Heart left ventricle (tissue), 16 donors: ENCODE data around the gene MCM3AP. TPM values are rescaled to one million over a fixed set of nuclear protein-coding genes. Genes with fewer than 3 reads are reported as not detected.

Experiments used
- ATAC-seq, 4 donors: fragments of 200-7000 bp; cut with Tn5 transposase; one replicate each; pipeline ENCODE4 v1.9.1; 2020 to 2022; ENCODE audit warnings: moderate library complexity in 4 of 4, mild to moderate bottlenecking in 3 of 4, moderate number of reproducible peaks in 1 of 4
- DNase-seq, 5 donors: peaks; one replicate each; pipeline ENCODE4 v3.0.0-alpha.2; 2020
- H3K27ac ChIP-seq, 12 donors: fragments of 200-600 bp; sonication (generic) in 4 of 12; one replicate each; pipeline versions ENCODE4 v1.5.0 to v1.8.0; 2016 to 2022; ENCODE audit warnings: mild to moderate bottlenecking in 2 of 12
- H3K27me3 ChIP-seq, 9 donors: fragments of 200-600 bp; sonication (generic) in 2 of 9; one replicate each; pipeline versions ENCODE4 v1.5.1 to v1.8.0; 2016 to 2022; ENCODE audit warnings: mild to moderate bottlenecking in 3 of 9
- H3K36me3 ChIP-seq, 9 donors: fragments of 200-600 bp; sonication (generic) in 2 of 9; one replicate each; pipeline versions ENCODE4 v1.5.0 to v1.8.0; 2018 to 2022; ENCODE audit warnings: mild to moderate bottlenecking in 2 of 9
- H3K4me1 ChIP-seq, 12 donors: fragments of 200-600 bp; sonication (generic) in 4 of 12; one replicate each; pipeline versions ENCODE4 v1.5.0 to v1.8.0; 2016 to 2022; ENCODE audit warnings: mild to moderate bottlenecking in 3 of 12
- H3K4me3 ChIP-seq, 12 donors: fragments of 200-600 bp; sonication (generic) in 4 of 12; one replicate each; pipeline versions ENCODE4 v1.5.0 to v1.8.0; 2017 to 2022; ENCODE audit warnings: mild to moderate bottlenecking in 9 of 12, moderate library complexity in 4 of 12
- H3K9me3 ChIP-seq, 12 donors: fragments of 200-600 bp; sonication (generic) in 4 of 12; one replicate each; pipeline versions ENCODE4 v1.5.0 to v1.8.0; 2016 to 2022; ENCODE audit warnings: mild to moderate bottlenecking in 1 of 12
- CTCF ChIP-seq, 12 donors: fragments of 200-600 bp; sonication (generic) in 4 of 12; IDR thresholded peaks; one replicate each; pipeline versions ENCODE4 v1.5.0 to v1.8.0; 2018 to 2022; ENCODE audit warnings: antibody characterized with exemption in 12 of 12, mild to moderate bottlenecking in 5 of 12
- POLR2A ChIP-seq, 2 donors: fragments of 450-650 bp; IDR thresholded peaks; one replicate each; pipeline ENCODE4 v1.6.1; 2017; ENCODE audit warnings: antibody characterized with exemption in 2 of 2, mild to moderate bottlenecking in 2 of 2, moderate library complexity in 2 of 2
- WGBS, 4 donors: extraction: QIAGEN DNeasy Blood & Tissue Kit in 2 of 4; methylation state at CpG; one replicate each; pipeline versions ENCODE4 v1.1.5 to v1.1.7; 2013 to 2018; 5-methylcytosine and 5-hydroxymethylcytosine counted together
- intact Hi-C, 10 donors: fragments of 100-400 bp; cut with DNase I; formaldehyde crosslinking; loops; one replicate each; pipeline versions ENCODE4 v1.11.1 to v1.14.2; 2022
- polyA plus RNA-seq, 2 donors: library from polyadenylated mRNA; stranded (reverse); fragments of 200-250 nt; gene quantifications; one replicate each; pipeline ENCODE4 v1.2.3, GENCODE V29; 2013
- total RNA-seq, 9 donors: library from RNA; depleted of rRNA in 2 of 9; stranded (reverse); fragments of >200 nt in 2 of 9; fragmentation: NEBNext Ultra II Directional in 3 of 9; extraction: Animal tissue kit (Norgen Biotek cat#: 25700) in 3 of 9; gene quantifications; one replicate each; pipeline versions ENCODE4 v1.1.0 to v1.2.4, GENCODE V29; 2016 to 2023
- donor health status: ischemic (EF 13 %, LVEDD 7.1; RV severe dilation, severe dysfunction).
- donor health status: healthy with polysubstance abuse.
- donor health status: DM: no; HTN: yes; CAD: no.
- donor health status: DM: no; HTN: no; CAD: no.
- donor health status: ischemic (EF 25% LVEDD 6.9; RV normal size, moderate dysfunction).
- donor health status: ischemic (EF 25% LVEDD 5.7; RV mildly dilated, moderate dysfunction).
- donor health status: healthy.
- donor health status: DM: yes; HTN: yes; CAD: no.
- donor health status: ischemic (EF 35%, LVEDD 5.7; RV mildly dilated, moderate dysfunction).
- donor health status: nonischemic (EF 11% LVEDD 7.7; RV severe dilation, severe dysfunction).
- donor health status: DM: yes; HTN: yes; CAD: no.
- donor health status: PGD.
- donor health status: ischemic (EF 29% LVEDD 5.4; RV normal size, mild dysfunction).
- donor health status: nonischemic (EF 23%, LVEDD 6.1; RV moderate dilation, normal function).

Gene MCM3AP
- total and polyA plus RNA-seq, 11 donors: 24.5 to 69.8 (median 55.3) TPM

- ATAC-seq (no peak), DNase-seq (no peak)
- intact Hi-C loops: no loop called here
- Histone ChIP-seq H3K27me3 (no peaks in the 10 kb centered on the region), H3K4me1 (peaks cover 4 to 28% (median 14%) of the 10 kb centered on the region in 12 donors), H3K9me3 (no peaks in the 10 kb centered on the region), H3K27ac (no peak overlapping the region), H3K4me3 (no peak overlapping the region), H3K36me3 (peaks cover 0 to 4% (median 0%) of the 10 kb centered on the region in 9 donors)
- no peak for TF ChIP-seq POLR2A (IDR thresholded peaks at IDR 0.05)
- no peak for TF ChIP-seq CTCF (IDR thresholded peaks at IDR 0.05)
- 86 to 92% (median 89%) methylated on average over 4 of the region's 4 CpGs for WGBS, 4 donors
Measured at GRCh38 chr21:46318464-46318845, 33.0 kb upstream of the MCM3AP start.

GRCh38 chr21:46317710-46318463, 32.5 kb upstream of the MCM3AP start:
- Histone ChIP-seq H3K4me1 (peaks cover 3 to 25% (median 9%) of the 10 kb centered on the region in 12 donors), H3K36me3 (peaks cover 0 to 4% (median 0%) of the 10 kb centered on the region in 9 donors), H3K27me3 (no peaks in the 10 kb centered on the region), H3K27ac (no peak overlapping the region), H3K4me3 (no peak overlapping the region), H3K9me3 (no peaks in the 10 kb centered on the region)
- peak; percentile 40 to 79 (median 73) for DNase-seq
- WGBS, 4 donors: 63 to 77% (median 68%) methylated on average over 17 to 20 of the region's 20 CpGs
- TF ChIP-seq POLR2A (IDR thresholded peaks at IDR 0.05): no peak
- TF ChIP-seq CTCF (IDR thresholded peaks at IDR 0.05): no peak
- intact Hi-C loops: no loop called here
- ATAC-seq: peak; percentile 77 to 93 (median 86)

- intact Hi-C loops: no loop called here
- H3K27ac ChIP-seq: no peak overlapping the region
- 95 to 97% (median 96%) methylated on average over 14 of the region's 14 CpGs for WGBS, 4 donors
- H3K9me3 ChIP-seq: no peaks in the 10 kb centered on the region
- H3K27me3 ChIP-seq: no peaks in the 10 kb centered on the region
- peaks cover 0 to 4% (median 0%) of the 10 kb centered on the region in 9 donors for H3K36me3 ChIP-seq
- DNase-seq (no peak), ATAC-seq (no peak)
- no peak overlapping the region for H3K4me3 ChIP-seq
- TF ChIP-seq CTCF (IDR thresholded peaks at IDR 0.05) (no peak), POLR2A (IDR thresholded peaks at IDR 0.05) (no peak)
- H3K4me1 ChIP-seq: peaks cover 0 to 14% (median 0%) of the 10 kb centered on the region in 12 donors
Measured at GRCh38 chr21:46316708-46317324, 31.4 kb upstream of the MCM3AP start.

GRCh38 chr21:46314441-46315020, 29.1 kb upstream of the MCM3AP start:
- DNase-seq: no peak
- TF ChIP-seq POLR2A (IDR thresholded peaks at IDR 0.05) (no peak), CTCF (IDR thresholded peaks at IDR 0.05) (no peak)
- H3K9me3 ChIP-seq: no peaks in the 10 kb centered on the region

More at GRCh38 chr21:46314441-46315020, 29.1 kb upstream of the MCM3AP start:
- peaks cover 0 to 10% (median 0%) of the 10 kb centered on the region in 9 donors for H3K36me3 ChIP-seq
- peaks cover 0 to 8% (median 0%) of the 10 kb centered on the region in 12 donors for H3K4me1 ChIP-seq
- 93 to 96% (median 95%) methylated on average over 13 to 22 of the region's 22 CpGs for WGBS, 4 donors
- H3K27me3 ChIP-seq: no peaks in the 10 kb centered on the region
- no peak for ATAC-seq
- intact Hi-C loops: no loop called here
- no peak overlapping the region for H3K27ac ChIP-seq
- no peak overlapping the region for H3K4me3 ChIP-seq
